Thymus (tissue), 11 donors: ENCODE measurements around the gene TTC7B. TPM values are rescaled to one million over a fixed set of nuclear protein-coding genes. Genes with fewer than 3 reads are reported as not detected.

ENCODE experiments used
- DNase-seq, 9 donors: peaks; one replicate each; pipeline ENCODE4 v3.0.0-alpha.2; 2013; ENCODE audit warnings: low spot score in 9 of 9, low read depth in 6 of 9, missing footprints in 1 of 9
- H3K27ac ChIP-seq, 2 donors: one replicate each; pipeline ENCODE4 v1.5.1; 2013; ENCODE audit warnings: control low read depth in 1 of 2, low read depth in 1 of 2, low read length in 1 of 2, mild to moderate bottlenecking in 1 of 2, moderate library complexity in 1 of 2
- H3K27me3 ChIP-seq, 2 donors: one replicate each; pipeline ENCODE4 v1.5.1; 2013; ENCODE audit warnings: low read length in 1 of 2; ENCODE audit not compliant: control insufficient read depth in 2 of 2, insufficient read depth in 1 of 2
- H3K36me3 ChIP-seq, 2 donors: one replicate each; pipeline ENCODE4 v1.5.1; 2013; ENCODE audit warnings: low read length in 1 of 2, mild to moderate bottlenecking in 1 of 2, moderate library complexity in 1 of 2; ENCODE audit not compliant: control insufficient read depth in 2 of 2, insufficient read depth in 2 of 2
- H3K4me1 ChIP-seq, 2 donors: one replicate each; pipeline ENCODE4 v1.5.1; 2013; ENCODE audit warnings: low read length in 2 of 2; ENCODE audit not compliant: control insufficient read depth in 2 of 2, insufficient read depth in 2 of 2
- H3K4me3 ChIP-seq, 2 donors: one replicate each; pipeline ENCODE4 v1.5.1; 2013; ENCODE audit warnings: low read length in 2 of 2, control low read depth in 1 of 2, mild to moderate bottlenecking in 1 of 2
- H3K9me3 ChIP-seq, 2 donors: one replicate each; pipeline ENCODE4 v1.5.1; 2013; ENCODE audit warnings: low read length in 1 of 2, mild to moderate bottlenecking in 1 of 2; ENCODE audit not compliant: control insufficient read depth in 2 of 2, insufficient read depth in 1 of 2
- WGBS: extraction: QIAGEN DNeasy Blood & Tissue Kit; methylation state at CpG from one replicate; pipeline ENCODE4 v1.1.7; 2013; 5-methylcytosine and 5-hydroxymethylcytosine counted together
- polyA plus RNA-seq: library from polyadenylated mRNA; stranded (reverse); fragments of 200-250 nt; gene quantifications from one replicate; pipeline ENCODE4 v1.2.3, GENCODE V29; 2013
- total RNA-seq: library from RNA; stranded (reverse); fragments of 120-200 nt; gene quantifications from one replicate; pipeline ENCODE4 v1.2.4, GENCODE V29; 2013
- donor health status: healthy.

TTC7B gene
- total and polyA plus RNA-seq, 2 donors: 3.2 to 5.6 TPM

DNA sequence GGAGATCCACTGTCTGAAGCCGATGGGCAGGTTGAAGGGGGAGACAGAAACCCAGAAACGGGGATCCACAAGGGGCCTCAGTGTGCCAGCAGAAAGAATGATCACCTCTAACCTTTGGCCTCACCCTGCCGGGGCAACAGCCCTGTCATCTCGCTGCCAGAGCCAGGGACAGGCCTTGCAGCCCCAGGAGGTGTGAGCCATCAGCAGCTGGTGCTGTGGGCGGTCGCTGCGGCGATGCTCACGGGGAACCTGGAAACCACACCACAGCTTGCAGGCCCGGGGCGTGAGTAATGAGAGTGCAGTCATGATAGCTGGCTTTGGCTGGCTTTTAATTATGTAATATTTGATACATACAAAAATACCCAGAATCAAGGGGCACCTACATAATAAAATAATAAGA lies 4.7 kb upstream of the TTC7B start:
- H3K27ac ChIP-seq: no peak overlapping the region
- peak in 2 of 9 donors; percentile 21 to 36 for DNase-seq
- 14% methylated on average over 11 of the region's 11 CpGs for WGBS
- H3K4me3 ChIP-seq: no peak overlapping the region
- no peaks in the 10 kb centered on the region for H3K36me3 ChIP-seq
- peaks cover 0 to 4% of the 10 kb centered on the region in 2 donors for H3K4me1 ChIP-seq
- H3K27me3 ChIP-seq: peaks cover 8 to 23% of the 10 kb centered on the region in 2 donors
- peaks cover 1 to 13% of the 10 kb centered on the region in 2 donors for H3K9me3 ChIP-seq

DNA sequence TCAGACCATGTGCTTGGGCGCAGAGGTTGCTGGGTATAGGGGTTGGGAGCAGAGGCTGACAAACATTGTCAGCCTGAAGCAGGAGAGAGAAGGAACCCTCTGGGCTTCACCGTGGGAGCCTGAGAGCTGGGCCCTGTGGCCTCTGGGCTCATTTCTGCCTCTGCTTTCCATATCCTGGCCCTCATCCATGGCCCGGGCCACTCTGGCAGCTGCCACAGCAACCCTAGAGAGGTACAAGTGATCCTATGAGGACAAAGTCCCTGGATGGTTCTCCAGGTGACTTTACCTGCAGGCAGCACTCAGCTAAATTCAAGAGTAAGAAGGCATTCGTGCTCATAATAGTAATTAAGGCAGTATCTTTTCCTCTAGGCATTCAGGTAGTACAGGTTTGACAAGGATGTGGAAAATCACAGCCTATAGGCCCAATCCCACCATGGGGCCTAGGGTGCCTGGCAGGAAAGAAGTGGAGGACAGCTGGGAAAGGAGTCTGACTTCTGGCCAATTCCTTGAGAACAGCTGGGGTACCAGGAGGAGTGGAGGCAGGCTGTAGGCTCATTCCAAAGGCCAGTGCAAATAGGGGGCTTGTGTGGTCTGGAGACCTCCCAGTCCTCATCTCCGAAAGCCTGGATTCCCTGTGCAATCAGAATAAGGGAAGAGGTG lies 3.6 kb upstream of the TTC7B start:
- DNase-seq: no peak
- peaks cover 0 to 5% of the 10 kb centered on the region in 2 donors for H3K4me1 ChIP-seq
- no peaks in the 10 kb centered on the region for H3K36me3 ChIP-seq
- H3K9me3 ChIP-seq: peaks cover 1 to 12% of the 10 kb centered on the region in 2 donors
- 94% methylated on average over 5 of the region's 5 CpGs for WGBS
- H3K27ac ChIP-seq: no peak overlapping the region
- peaks cover 9 to 32% of the 10 kb centered on the region in 2 donors for H3K27me3 ChIP-seq
- H3K4me3 ChIP-seq: no peak overlapping the region

DNA sequence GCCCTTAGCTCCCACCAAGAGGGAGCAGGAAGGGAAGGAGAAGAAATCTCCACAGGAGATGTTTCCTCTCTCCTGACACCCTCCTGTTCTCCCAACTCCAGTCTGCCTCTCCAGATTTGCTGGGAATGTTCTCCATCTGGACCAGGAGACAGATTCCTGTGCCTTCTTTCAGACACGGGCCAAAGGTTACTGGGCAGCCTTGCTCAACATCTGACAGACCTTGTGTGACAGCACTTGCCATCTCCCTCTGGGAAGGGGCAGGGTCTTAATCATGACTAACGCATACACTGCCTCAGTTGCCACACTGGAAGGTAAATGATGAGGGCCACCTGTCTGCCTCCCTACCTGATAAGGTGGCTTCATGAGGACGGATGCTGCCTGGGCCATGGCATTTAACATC lies 2.5 kb upstream of the TTC7B start:
- Histone ChIP-seq H3K9me3 (peaks cover 0 to 5% of the 10 kb centered on the region in 2 donors), H3K27ac (no peak overlapping the region), H3K4me3 (no peak overlapping the region), H3K27me3 (peaks cover 9 to 37% of the 10 kb centered on the region in 2 donors), H3K36me3 (no peaks in the 10 kb centered on the region), H3K4me1 (peaks cover 0 to 5% of the 10 kb centered on the region in 2 donors)
- DNase-seq: no peak
- 97% methylated on average over 3 of the region's 3 CpGs for WGBS

DNA sequence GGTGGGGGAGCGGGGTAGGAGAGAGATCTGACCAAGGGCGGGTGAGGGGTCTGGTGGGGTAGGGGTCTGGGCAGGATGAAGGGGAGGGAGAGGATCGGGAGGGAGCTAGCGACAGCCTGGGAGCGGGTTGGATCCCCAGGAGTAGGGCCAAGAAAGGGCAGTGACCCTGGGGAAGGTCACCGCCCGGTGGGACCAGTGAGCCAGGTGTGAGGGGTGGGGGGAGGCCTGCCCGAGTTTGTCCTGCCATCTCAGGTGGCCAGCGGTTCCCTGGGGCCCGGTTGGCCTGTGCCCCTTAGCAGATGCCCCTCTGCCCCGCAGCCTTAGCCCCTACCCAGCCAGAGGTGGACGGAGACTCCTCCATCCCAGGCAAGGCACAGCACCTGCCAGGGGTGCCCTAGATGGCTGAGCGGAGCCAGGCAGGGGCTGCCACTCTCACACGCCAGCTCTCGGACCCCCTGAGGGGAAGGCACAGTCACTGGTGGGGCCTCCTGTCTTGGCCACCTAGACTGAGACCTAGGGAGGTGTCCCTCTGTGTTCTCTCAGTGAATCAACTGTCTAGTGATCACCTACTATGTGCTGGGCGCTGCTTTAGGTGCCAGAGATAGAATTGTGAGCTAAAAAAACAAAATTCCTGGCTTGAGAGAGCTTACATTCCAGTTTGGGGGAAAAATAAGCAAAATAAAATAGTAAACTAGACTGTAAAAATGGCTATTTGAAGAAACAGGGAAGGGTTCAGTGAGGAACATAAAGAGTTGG lies 629 bp upstream of the TTC7B start:
- Histone ChIP-seq H3K9me3 (no peaks in the 10 kb centered on the region), H3K27me3 (peaks cover 9 to 37% of the 10 kb centered on the region in 2 donors), H3K4me3 (peak overlapping the region in 1 of 2 donors; percentile 68), H3K4me1 (peaks cover 0 to 5% of the 10 kb centered on the region in 2 donors), H3K36me3 (no peaks in the 10 kb centered on the region), H3K27ac (no peak overlapping the region)
- no peak for DNase-seq
- WGBS: 59% methylated on average over 16 of the region's 16 CpGs

DNA sequence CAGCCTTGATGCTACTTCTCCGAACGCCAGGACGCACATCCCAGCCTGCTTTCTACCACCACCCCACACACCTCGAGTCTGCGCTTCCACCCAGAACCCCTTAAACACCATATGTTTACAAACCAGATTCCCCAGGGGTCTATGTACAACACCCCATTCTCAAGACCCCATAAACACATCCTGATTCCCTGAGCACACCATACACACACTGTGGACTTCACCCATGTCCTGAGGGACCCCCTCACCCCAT lies 733 bp downstream of the TTC7B start:
- peak overlapping the region in 1 of 2 donors; percentile 68 for H3K4me3 ChIP-seq
- H3K36me3 ChIP-seq: no peaks in the 10 kb centered on the region
- peaks cover 0 to 2% of the 10 kb centered on the region in 2 donors for H3K4me1 ChIP-seq
- WGBS: 77% methylated on average over 5 of the region's 5 CpGs
- H3K9me3 ChIP-seq: no peaks in the 10 kb centered on the region
- no peak for DNase-seq
- H3K27ac ChIP-seq: no peak overlapping the region
- peaks cover 9 to 35% of the 10 kb centered on the region in 2 donors for H3K27me3 ChIP-seq

DNA sequence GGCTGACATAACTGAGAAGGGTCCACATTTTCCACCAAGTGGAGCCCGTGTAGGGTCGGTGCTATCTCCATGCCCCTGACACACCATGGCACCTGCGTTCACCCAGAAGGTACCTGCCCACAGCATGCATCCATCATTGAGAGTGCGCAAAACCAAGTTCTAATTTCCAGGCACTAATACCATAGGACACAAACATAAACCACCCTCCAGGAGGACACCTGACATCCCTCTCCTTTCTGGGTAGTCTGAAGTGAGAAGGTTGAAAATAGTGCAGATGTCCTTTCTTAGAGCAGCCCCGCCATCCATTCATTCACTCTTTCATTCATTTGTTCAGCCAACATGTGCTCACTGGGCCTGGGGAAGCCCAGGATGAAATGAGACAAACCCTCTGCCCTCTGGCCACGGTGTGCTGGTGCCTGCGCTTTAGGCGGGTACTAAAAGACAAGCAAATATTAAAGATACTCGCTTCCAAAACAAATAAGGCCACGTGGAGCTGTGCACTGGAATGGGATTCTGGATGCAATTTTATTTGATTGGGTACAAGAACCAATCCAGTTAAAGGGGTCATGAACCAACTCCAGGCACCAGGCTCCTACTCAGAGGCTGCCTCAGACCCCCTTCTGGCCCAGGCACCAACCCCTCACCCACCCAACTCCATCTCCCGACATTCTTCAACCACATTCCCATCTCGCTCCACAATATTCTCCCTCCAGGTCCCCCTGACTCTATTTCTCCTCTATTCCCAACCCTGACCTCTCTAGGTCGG lies 1.2 kb downstream of the TTC7B start:
- Histone ChIP-seq H3K9me3 (no peaks in the 10 kb centered on the region), H3K4me3 (no peak overlapping the region), H3K36me3 (no peaks in the 10 kb centered on the region), H3K27me3 (peaks cover 9 to 35% of the 10 kb centered on the region in 2 donors), H3K4me1 (peaks cover 0 to 2% of the 10 kb centered on the region in 2 donors), H3K27ac (no peak overlapping the region)
- WGBS: 95% methylated on average over 13 of the region's 13 CpGs
- DNase-seq: no peak

DNA sequence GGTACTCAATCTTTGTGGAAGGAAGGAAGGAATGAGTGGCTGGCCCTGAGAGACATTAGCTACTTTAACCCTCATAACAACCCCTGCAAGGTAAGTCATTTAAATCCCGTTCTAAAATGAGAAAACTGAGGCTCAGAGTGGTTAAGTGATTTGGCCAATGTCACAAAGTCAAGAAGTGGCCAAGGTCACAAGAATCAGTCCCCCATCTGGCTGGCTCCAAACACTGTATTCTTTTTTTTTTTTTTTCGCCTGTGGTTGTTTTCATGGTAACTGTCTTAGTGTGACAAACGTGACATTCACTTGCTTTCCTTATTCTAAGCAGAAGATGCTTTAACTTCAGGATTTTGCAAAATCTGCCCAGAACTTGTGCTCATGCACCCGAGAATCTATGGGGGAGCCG lies 2.8 kb downstream of the TTC7B start:
- Histone ChIP-seq H3K4me3 (no peak overlapping the region), H3K9me3 (no peaks in the 10 kb centered on the region), H3K4me1 (peaks cover 0 to 2% of the 10 kb centered on the region in 2 donors), H3K36me3 (no peaks in the 10 kb centered on the region), H3K27ac (no peak overlapping the region), H3K27me3 (peaks cover 9 to 33% of the 10 kb centered on the region in 2 donors)
- WGBS: 85% methylated on average over 5 of the region's 5 CpGs
- no peak for DNase-seq

DNA sequence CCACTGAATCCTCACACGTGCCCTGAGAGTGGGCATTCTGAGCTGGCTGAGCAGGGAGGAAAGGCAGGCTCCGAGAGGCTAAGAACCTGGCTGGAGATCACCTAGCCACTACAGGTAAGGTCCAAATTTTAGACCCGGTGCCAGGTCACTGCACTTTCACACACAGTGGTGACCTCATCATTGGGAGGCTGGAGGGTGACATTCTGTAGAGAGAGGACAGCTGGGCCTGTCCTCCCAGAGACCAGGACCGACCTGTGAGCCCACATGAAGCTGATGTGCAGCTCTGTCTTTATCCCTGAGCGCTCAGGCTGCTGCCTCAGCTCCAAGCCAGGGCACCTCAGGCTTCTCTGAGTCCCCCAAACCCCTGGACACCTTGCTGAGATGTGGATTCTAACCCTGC lies 4.1 kb downstream of the TTC7B start:
- Histone ChIP-seq H3K4me1 (peaks cover 0 to 2% of the 10 kb centered on the region in 2 donors), H3K27me3 (peaks cover 6 to 24% of the 10 kb centered on the region in 2 donors), H3K9me3 (no peaks in the 10 kb centered on the region), H3K36me3 (no peaks in the 10 kb centered on the region), H3K27ac (no peak overlapping the region), H3K4me3 (no peak overlapping the region)
- no peak for DNase-seq
- 97% methylated on average over 5 of the region's 5 CpGs for WGBS

DNA sequence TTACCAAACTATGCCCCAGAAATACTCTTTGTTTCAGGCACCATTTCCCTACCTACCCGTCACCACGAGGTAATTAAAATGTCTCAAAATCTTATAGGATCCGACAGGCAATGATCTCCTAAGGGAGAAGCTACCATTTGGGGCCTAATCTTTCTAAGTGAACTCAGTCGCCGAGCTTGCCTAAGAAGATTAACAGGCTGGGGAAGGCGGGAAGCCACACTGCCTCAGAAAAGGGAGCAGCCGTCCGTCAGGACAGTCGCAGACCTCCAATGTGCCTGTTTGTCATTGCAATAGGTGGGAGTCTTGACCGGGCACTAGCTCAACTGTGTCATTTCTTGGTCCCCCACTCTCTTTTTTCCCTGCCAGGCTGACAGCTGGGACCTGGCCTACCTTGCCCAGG lies 4.6 kb downstream of the TTC7B start:
- Histone ChIP-seq H3K9me3 (no peaks in the 10 kb centered on the region), H3K4me1 (peaks cover 0 to 2% of the 10 kb centered on the region in 2 donors), H3K27me3 (peaks cover 2 to 19% of the 10 kb centered on the region in 2 donors), H3K4me3 (no peak overlapping the region), H3K36me3 (no peaks in the 10 kb centered on the region), H3K27ac (no peak overlapping the region)
- DNase-seq: no peak
- 97% methylated on average over 10 of the region's 10 CpGs for WGBS
